GM21526 (cell line): Measurements from ENCODE around the gene KCNMB1.
"Not testable (repeated sequence)": the region's sequence is repeated elsewhere in the genome, so short reads cannot be mapped to it uniquely, and the experiment has no call there.

Experiments
- ATAC-seq: cut with Tn5 transposase; IDR thresholded peaks from one replicate; pipeline ENCODE4 v1.9.1; 2021; ENCODE audit warnings: moderate library complexity; ENCODE audit not compliant: unreplicated experiment, low FRiP score

The KCNMB1 gene

DNA sequence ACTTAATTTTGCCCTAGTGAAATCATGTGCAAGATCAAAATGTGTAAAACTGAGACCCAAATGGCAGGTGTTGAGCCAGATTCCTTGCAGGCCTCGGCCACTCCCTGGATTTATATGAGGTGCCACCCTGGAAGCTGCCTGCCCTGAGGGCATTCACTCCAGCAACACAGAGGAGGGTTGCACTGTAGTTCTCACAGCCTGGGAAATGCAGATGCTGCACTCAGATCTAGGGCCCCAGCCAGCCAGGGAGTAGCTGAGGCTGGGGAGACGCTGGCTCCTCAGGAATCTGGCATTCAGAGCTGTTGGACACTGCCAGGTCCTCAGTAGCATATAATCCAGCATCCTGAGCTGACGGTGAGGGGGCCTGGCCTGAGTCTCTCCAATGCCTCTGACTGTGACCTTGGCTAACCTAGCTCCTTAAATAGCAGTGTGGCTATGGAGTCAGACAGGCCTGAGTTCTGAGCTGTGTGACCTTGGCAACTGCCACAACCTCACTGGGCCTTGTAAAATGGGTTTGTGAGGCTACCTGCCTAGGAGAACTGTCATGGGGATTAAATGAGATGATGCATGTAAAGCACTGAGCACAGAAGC lies 8.7 kb downstream of the KCNMB1 start:
- ATAC-seq, result no peak

DNA sequence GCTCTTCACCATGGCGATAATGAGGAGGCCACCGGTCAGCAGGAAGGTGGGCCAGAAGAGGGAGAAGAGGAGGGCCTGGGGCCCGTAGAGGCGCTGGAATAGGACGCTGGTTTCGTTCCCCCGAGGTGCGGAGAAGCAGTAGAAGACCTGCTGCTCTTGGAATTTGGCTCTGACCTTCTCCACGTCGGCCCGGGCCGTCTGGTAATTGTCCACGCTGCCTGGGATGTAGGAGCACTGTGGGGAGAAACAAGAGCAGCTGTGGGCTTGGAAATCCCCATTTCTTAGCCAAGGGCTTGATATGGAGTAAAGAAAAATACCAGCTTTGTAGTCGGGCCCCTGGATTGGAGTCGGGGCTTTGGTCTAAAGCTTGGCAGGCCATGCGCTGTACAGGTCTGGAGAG lies 10.4 kb downstream of the KCNMB1 start:
- no peak for ATAC-seq

DNA sequence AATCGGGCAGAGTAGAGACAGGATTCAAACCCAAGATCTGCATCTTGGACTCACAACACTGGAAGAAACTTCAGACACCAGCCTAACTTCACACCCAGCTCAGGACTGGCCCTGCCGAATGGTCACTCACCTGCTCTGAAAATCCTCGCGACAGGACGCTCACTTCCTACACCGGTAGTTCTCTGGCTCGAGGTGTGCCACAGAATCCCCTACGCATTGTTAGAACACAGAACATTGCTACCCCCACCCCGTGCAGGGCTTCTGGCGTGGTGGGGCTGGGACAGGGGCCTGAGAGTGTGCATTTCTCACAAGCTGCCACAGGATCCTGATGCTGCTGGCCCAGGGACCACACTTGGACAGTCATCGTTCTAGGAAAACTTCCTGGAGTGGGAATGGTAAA lies 12.1 kb downstream of the KCNMB1 start:
- no peak for ATAC-seq

DNA sequence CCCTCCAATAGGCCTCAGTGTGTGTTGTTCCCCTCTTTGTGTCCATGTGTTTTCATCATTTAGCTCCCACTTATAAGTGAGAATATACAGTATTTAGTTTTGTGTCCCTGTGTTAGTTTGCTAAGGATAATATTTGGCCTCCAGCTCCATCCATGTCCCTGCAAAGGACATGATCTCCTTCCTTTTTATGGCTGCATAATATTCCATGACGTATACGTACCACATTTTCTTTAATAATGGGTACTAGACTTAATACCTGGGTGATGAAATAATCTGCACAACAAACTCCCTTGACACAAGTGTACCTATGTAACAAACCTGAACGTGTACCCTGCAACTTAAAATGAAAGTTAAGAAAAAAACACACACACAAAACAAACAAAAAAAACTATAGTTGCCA lies 12.6 kb downstream of the KCNMB1 start:
- ATAC-seq, result not testable (repeated sequence)

DNA sequence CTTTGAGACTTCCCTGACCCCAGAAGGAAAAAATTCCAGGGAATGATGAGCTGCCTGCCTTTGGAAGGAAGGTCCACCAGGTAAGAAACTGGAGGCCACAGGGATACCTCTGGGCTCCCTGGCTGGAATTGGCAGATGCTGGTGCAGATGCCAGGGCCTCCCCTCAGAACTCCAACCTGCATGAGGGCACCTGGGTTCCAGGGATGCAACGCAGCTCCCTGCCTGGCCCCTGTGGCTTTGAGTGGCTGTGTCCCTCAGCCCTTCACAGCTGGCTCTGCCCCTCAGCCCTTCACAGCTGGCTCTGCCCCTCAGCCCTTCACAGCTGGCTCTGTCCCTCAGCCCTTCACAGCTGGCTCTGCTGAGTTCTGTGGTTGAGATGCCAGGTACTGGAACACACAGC lies 13.9 kb downstream of the KCNMB1 start:
- no peak for ATAC-seq

DNA sequence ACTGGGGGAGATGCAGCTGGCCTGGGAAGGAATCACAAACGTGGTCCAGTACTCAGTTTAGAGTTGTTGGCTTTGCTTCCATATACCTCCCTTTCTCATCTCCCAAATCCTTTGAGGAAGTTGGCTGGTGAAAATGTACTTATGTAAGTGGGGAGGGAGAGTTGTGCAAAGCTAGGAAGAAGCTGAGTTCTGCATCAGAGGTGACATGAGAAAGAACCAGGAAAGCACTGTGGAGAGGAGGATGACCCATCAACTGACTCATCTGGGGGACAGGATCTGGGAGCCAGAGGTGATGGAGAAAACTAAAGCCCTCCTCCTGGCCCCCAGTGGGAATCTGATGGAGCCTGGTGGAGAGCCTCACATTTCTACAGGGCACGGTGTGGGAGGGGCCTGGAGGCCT lies 16.2 kb downstream of the KCNMB1 start:
- no peak for ATAC-seq

DNA sequence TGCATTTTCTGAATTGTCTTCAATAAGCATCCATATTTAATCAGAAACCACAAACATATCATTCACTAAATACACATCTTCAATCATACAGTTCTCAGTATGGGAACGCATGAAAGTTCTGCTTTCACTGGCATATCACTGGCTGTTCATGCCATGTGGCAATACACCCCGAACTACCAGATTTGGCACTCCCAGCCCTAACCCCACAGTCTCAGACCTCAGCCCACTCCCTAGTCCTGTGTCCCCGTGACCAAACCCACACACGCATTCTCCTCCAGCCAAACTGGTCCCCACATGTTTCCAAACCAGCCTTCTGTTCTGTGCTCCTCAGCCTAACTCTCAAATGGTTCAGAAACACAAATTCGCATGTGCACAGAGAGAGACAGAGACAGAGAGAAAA lies 20.6 kb downstream of the KCNMB1 start:
- no peak for ATAC-seq

DNA sequence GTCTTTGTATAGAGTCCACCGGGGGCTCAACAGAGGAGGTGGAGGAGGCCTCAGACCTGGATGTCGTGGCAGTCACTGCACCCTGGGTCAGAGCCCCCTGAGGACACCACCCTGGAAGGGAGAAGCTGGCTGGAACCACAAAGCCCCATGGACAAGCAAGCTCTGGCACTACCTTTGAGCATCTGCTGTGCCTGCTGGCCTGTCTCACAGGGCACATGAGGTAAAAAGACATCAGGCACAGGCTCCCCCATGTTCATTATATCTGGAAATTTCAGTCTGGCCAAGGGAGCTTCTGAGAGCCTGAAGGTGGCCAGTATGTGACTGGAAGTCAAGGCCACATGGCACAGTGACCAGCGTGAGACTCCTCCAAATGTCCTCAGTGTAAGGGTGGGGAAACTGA lies 22.9 kb downstream of the KCNMB1 start:
- no peak for ATAC-seq

DNA sequence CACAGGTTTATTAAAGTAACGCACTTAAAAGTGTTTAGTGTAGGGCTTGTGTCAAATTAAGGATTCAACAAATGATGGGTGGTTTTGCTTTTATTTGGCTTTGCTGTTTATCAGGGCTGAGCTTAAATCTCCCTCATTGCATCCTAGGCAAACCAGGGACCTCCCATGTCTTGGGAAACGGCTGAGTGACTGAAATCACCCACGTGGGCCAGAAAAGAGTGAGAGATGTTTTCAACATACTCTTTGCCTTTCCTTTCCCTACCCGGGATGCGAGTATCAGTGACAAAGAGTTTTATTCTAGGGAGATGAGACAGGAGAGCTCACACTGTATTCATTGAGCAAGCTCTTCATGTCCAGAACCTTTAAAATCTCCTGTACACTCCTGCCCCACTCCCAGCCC lies 23.3 kb downstream of the KCNMB1 start:
- ATAC-seq, result no peak

DNA sequence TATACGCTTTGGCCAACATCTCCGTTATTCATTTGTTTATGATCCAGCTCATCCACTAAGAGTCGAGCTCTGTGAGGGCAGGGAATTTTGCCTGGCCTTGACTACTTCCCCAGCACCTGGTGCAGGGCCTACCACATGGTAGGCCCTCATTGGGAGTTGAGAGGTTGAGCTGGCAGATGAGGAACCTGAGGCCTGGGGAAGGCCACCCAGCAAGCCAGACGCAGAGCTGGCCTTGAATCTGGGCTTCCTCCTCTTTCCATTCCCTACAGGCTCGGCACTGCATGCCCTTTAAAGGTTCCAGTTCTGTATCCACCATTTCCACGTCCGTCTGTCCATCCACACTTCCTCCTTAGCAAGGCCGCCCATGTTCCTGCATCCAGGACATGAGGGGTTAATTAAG lies 24.2 kb downstream of the KCNMB1 start:
- no peak for ATAC-seq

DNA sequence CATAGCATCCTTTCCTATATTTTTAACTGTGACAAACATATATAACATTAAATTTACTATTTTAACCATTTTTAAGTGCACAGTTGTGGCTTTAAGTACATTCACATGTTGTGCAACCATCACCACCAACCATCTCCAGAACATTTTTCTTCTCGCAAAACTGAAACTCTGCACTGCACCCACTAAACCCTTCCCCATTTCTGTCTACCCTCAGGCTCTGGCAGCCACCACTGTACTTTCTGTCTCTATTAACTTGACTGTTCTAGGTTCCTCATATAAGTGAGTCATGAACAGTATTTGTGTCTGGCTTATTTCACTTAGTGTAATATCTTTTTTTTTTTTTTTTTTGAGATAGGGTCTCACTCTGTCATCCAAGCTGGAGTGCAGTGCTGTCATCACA lies 25.5 kb downstream of the KCNMB1 start:
- ATAC-seq, result no peak

DNA sequence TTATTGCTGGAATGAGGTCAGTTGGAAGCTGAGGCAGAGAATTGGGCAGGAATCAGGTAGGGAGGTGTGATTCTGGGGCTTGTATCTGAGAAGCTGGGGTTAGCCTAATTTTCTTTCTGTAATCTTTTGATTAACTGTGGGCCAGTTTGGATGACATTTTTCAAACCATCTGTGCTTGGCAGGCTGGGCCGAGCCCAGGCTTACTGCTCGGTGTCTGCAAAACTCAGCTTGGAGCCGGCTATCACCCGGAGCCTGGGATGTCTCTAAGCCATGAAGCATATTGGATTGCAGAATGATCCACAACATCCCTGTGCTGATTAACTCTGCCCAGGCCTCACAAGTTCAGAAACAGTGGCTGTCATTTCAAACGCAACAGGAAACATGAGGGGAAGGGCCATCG lies 26.5 kb downstream of the KCNMB1 start:
- ATAC-seq, result no peak

DNA sequence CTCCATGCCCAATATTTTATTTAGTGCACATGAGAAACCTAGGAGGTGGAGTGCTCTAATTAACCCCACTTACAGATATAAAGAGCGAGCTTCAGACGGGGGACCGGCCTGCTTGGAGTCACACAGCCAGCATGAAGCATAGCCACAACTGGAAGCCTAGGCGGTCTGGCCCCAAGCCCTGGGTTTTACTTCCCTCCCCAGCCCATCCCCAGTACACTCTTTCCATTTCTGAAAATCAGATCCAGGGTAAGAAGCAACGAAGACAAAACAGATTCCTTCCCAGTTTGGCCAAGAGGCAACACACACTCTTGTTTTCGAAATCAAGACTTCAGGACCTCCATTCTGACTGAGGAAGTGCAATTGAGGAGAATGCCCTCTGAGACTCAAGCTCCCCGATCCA lies 27.1 kb downstream of the KCNMB1 start:
- no peak for ATAC-seq

DNA sequence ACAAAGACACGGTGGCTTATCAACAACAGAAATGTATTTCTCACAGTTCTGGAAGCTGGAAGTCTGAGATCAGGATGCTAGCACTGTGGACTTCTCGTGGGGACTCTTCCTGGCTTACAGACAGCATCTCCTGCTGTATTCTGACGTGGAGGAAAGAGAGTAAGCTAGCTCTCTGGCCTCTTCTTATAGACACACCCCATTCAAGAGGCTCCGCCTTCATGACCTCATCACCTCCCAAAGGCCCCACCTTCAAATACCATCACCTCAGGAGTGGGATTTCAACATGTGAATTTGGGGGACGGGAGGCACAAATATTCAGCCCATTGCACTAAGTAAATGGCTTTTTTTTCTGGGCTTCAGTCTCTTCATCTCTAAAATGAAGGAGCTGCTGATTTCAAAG lies 27.6 kb downstream of the KCNMB1 start:
- no peak for ATAC-seq

DNA sequence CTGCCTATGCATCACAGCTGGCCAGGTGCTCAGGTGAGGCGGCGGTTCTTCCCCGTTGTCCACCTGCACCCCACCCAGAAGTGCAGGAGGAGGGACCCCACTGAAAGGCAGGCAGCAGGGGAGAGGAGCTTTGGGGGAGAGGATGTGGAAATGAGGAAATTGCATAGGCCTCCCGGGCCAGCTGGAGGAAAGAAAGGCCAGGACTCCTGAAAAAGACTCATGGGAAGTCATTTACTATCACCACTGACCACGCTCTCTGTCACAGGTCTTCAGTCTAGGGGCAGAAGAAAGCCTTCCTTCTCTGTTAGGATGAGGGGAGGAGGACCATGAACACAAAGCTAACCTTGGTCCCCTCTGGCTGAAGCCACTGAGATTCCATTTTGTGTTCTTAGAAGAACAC lies 28.1 kb downstream of the KCNMB1 start:
- ATAC-seq, result no peak

DNA sequence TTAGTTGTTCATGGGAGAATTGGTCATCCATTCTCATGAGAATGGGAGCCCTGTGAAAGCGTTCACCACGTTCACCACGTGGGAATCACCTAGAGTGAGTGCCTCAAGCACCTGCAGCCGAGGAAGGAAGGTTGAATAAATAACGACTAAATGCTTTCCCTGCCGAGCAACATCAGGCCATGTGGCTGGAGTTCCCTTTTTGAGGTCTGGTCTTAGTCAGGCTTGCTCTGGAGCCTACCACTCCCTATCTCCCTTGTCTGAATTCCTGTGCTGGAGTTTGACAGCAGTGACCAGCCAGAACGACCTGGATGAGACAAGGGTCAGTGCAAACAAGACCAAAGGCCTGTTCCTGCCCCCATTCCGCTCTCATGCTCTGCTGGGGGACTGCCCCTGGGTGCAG lies 28.5 kb downstream of the KCNMB1 start:
- ATAC-seq, result no peak

DNA sequence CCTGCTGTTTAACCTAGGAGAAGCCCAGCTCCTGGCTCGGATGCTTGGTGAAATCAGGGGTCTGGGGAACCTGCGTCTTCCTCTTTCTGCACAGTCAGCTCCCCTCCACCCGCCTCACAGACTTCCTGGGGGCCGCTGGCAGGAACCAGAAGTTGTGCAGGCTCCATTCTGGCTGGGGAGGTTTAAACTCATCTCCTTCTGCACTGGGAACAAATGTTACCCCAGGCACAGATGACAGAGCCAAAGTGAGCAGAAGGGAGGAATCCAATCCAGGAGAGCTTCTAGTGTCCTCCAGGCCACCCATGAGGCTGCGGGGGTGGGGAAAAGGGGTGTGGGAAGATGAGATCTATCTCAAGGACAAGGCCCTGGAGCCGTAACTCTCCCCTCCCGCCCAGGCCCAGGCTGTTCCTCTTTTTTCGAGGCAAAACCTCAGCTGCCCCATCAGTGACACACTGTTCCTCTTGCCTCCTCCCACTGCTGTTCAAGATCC lies 31.2 kb downstream of the KCNMB1 start:
- ATAC-seq, result no peak

DNA sequence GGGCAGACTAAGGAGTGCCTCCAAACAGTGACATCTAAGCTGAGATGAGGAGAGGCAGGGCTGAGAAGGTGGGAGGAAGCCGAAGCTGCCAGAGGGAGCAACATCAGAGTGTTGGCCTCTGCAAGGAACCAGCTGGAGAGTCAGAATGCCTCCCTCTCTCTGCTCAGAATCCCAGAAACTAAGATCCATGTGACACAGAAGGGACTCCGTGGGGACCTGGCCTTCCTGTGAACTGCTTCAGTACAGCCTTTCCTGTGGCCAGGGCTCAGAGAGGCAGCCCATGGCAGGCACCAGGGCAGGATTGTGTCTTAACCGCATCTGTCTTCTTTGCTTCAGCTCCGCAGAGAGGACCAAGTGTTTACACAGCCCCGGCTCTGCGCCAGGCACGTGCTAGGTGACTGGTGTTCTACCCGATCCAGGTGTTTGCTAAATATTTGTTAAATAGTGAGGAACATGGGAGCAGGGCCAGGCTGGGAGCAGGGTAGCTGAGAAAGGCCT lies 33.5 kb downstream of the KCNMB1 start:
- no peak for ATAC-seq

DNA sequence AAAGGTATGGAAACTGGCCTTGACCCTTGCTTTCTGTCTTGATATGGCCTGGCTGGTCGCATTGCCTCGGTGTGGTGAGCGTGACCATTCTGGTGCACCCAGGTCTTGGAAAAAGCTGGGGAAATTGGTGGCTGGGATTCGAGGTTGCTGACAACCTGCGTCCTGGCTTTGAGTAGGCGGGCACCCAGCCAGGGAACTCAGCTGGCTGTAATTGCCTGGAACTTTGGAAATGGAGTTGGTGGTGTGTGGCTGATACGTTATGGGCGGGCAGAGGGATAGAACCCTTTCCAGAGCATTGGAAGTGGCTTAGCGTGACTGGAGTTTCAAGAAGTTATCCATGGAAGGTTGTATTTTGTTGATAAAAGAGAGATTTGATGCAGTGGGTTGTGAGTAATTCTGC lies 35.2 kb downstream of the KCNMB1 start:
- no peak for ATAC-seq

DNA sequence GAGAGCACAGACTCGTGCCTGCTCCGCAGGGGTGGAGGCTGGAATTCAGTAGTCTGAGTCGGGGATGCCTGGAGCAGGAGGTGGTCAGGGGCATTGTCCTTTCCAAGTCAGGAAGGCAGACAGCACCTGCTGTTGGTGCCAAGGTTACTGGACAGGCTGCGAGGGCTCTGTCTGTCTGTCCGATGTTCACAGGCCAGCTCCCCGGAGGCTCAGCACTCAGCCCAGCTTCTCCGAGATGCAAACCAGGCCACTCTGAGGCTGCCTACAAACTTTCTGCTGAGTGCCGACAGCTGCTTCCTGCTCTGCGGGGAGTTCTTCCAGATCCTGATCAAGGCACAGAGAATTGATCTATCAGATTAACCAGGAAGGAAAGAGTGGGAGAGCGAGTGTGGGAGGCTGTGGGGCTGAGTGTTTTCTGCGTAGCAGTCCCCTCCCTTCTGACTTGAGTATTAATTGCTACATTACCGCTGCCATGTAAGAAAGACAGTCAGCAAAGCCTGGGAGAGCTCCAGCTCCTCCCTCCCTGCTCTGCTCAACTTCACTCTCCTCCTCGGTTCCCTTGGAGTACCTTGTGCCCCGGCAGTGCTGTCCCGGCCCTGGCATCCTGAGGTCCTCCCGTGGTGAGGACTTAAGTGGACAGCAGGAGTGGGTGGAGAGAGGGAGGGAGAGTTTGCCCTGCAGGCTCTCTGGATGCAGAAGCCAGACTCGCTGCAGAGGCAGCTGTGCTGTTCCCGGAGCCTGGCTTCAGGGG lies 36.0 kb downstream of the KCNMB1 start:
- no peak for ATAC-seq

DNA sequence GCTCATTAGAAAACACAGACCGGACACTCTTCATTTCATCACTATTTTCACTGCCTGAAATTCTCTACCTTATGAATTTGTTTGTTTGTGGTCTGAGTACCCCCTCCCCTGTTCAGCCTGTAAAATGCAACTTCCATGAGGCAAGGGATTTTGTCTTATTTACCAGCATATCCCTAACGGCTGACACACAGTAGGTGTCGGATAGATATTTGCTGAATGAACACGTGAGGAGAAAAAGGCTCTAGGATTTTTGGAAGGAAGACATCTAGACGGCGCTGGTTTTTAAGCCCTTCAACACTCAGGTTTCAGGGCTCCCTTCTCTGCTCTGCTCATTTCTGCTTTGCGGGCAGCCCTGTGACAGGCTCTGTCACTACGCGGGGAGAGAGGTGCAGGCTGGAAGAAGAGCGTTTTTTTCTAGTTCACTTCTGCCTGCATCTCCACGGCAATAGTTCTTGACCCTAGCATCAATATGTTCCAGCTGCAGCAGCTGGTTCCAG lies 41.0 kb downstream of the KCNMB1 start:
- ATAC-seq, result no peak

DNA sequence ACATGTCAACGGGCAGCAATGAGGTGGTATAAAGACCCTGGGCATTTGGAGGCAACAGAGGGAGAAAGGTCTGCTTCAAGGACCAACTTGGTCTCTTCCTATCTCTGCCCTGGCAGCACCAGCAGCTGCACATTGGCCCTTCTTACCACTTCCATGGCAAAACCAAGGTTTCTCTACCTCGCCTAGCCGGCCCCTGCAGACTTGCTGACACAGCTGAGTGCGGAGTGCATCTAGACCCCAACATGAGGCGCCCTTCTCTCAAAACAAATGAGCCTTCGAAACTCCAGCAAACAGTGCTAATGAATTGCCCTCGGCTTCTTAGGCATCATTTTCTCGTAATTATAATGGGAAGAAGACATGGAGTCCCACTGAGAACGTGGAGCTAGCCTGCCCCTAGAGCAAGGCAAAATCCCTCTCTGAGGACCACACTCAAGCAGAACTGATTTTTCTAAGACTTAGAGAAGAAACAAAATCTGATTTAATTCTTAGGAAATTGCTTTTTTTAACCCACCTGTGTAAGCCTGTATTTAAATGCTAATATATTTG lies 42.1 kb downstream of the KCNMB1 start:
- ATAC-seq, result no peak
